Measurements from ENCODE around the gene NAALADL1.

The NAALADL1 gene

DNA sequence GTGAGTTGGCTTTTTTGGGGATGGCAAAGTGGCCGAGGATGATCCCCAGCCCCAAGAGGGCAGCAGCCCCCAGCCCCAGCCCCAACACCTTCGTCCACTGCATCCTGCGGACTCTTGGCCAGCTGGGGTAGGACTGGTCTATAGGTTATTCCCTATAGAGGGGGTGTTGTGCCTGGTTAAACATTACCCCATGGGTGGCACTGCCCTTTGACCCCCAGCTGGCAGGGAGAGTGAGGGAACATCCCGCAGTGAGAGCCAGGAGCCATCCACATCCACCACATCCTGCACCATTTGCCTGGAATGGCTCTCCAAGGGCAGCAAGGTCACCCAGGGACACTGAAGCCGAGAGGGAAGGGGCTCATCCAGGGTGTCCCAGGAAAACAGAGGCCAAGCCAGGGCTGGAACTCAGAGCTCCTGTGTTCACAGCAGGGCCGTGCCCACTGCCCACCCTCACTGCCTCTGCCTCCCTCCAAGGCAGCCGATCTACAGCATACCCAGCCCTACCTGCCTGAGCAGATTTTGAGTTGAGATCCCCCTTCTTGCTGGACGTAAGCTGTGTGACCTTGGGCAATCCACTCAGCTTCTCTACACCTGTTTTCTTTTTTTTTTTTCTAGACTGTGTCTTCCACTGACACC, at the start of gene NAALADL1:
NAALADL1 (minus strand) TSS at position 135 of the 636 bp plus-strand sequence; CDS start at position 103, 32 bp downstream.
- H3K27ac ChIP-seq (ENCODE audit: low read depth, low read length): no peak within 1 kb of the TSS
- no peaks in the 10 kb centered on the region for H3K36me3 ChIP-seq (ENCODE audit: control insufficient read depth, low read length)

DNA sequence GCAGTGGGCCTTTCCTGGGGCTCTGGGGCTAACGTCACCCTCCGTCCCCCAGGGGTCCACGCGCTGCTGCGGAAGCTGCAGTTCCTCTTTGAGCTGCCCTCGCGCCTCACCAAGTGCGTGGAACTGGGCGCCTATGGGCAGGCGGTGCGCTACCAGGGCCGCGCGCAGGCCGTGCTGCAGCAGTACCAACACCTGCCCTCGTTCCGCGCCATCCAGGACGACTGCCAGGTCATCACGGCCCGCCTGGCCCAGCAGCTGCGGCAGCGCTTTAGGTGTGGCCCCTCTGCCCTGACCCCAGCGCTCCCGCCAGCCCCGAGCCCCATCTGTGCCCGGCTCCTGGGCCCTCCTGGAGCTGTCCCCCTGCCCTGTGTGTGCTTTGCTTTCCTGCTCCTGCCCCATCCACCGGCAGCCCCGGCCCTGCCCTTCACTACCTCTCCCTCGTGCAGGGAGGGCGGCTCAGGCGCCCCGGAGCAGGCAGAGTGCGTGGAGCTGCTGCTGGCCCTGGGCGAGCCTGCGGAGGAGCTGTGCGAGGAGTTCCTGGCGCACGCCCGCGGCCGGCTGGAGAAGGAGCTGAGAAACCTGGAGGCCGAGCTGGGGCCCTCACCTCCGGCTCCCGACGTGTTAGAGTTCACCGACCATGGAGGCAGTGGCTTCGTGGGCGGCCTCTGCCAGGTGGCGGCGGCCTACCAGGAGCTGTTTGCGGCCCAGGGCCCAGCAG, 49.6 kb upstream of the NAALADL1 start:
- Histone ChIP-seq H4K20me1 (ENCODE audit: control insufficient read depth, insufficient read depth, low read depth, low read length) (no peaks in the 10 kb centered on the region), H3K9me2 (replicated peaks; ENCODE audit: control insufficient read depth, low read length) (no peaks in the 10 kb centered on the region), H3K36me3 (ENCODE audit: control insufficient read depth, low read length) (peaks cover 40% of the 10 kb centered on the region), H3K27ac (ENCODE audit: low read depth, low read length) (no peak overlapping the region), H3K27me3 (ENCODE audit: control insufficient read depth, low read length) (no peaks in the 10 kb centered on the region), H3K4me3 (ENCODE audit: low read length) (no peak overlapping the region), H3K4me1 (ENCODE audit: control insufficient read depth, low read length) (peaks cover 19% of the 10 kb centered on the region), H3K79me2 (ENCODE audit: control insufficient read depth, low read length) (peaks cover 26% of the 10 kb centered on the region), H3F3A (ENCODE audit: control insufficient read depth, insufficient read depth) (peaks cover 5% of the 10 kb centered on the region; the same call in 1 of the 2 replicates), H3K9me3 (ENCODE audit: control insufficient read depth, insufficient read depth, low read length) (no peaks in the 10 kb centered on the region), H3K4me2 (ENCODE audit: low read length) (no peak overlapping the region)
- TF ChIP-seq EZH2phosphoT487 (IDR thresholded peaks at IDR 0.05; ENCODE audit: borderline replicate concordance, low read length): no peak
- TF ChIP-seq, protein P1, sequence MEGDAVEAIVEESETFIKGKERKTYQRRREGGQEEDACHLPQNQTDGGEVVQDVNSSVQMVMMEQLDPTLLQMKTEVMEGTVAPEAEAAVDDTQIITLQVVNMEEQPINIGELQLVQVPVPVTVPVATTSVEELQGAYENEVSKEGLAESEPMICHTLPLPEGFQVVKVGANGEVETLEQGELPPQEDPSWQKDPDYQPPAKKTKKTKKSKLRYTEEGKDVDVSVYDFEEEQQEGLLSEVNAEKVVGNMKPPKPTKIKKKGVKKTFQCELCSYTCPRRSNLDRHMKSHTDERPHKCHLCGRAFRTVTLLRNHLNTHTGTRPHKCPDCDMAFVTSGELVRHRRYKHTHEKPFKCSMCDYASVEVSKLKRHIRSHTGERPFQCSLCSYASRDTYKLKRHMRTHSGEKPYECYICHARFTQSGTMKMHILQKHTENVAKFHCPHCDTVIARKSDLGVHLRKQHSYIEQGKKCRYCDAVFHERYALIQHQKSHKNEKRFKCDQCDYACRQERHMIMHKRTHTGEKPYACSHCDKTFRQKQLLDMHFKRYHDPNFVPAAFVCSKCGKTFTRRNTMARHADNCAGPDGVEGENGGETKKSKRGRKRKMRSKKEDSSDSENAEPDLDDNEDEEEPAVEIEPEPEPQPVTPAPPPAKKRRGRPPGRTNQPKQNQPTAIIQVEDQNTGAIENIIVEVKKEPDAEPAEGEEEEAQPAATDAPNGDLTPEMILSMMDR (IDR thresholded peaks at IDR 0.05; ENCODE audit: low read depth, low read length, poor library complexity, severe bottlenecking): no peak

More for the DNA sequence above, at the start of gene NAALADL1:
- no peaks in the 10 kb centered on the region for H3K79me2 ChIP-seq (ENCODE audit: control insufficient read depth, low read length)
- no peaks in the 10 kb centered on the region; the same call in 1 of the 2 replicates for H3K27me3 ChIP-seq (ENCODE audit: control insufficient read depth, low read length)
- peaks cover 32% of the 10 kb centered on the region for H3K4me1 ChIP-seq (ENCODE audit: control insufficient read depth, low read length)
- no peaks in the 10 kb centered on the region for H3K9me3 ChIP-seq (ENCODE audit: control insufficient read depth, insufficient read depth, low read length)
- H3F3A ChIP-seq (ENCODE audit: control insufficient read depth, insufficient read depth): no peaks in the 10 kb centered on the region
- no peaks in the 10 kb centered on the region for H4K20me1 ChIP-seq (ENCODE audit: control insufficient read depth, insufficient read depth, low read depth, low read length)
- no peak within 1 kb of the TSS for H3K4me3 ChIP-seq (ENCODE audit: low read length)
- TF ChIP-seq, protein P1 (IDR thresholded peaks at IDR 0.05; ENCODE audit: low read depth, low read length, poor library complexity, severe bottlenecking): no peak
- TF ChIP-seq EZH2phosphoT487 (IDR thresholded peaks at IDR 0.05; ENCODE audit: borderline replicate concordance, low read length): no peak
- no peak within 1 kb of the TSS for H3K4me2 ChIP-seq (ENCODE audit: low read length)
- no peaks in the 10 kb centered on the region for H3K9me2 ChIP-seq (replicated peaks; ENCODE audit: control insufficient read depth, low read length)

DNA sequence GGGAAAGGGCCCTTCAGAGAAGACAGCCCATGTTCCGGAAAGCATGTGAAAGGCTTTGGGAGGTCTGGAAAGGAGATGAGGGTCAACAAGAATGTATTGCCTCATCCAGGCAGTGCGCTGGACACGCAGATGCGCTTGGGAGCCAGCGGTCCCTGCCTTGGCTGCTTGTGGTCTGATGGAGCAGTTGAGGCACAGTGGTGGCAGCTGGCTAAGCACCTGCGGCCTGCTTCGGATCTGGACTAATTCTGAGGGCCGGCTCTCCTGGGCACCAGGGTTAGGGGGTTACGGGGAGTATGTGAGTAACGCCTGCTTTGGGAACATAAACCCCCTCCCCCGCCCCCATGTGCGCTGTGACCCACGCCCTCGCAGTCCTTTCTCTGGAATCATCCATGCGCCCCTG, 48.7 kb upstream of the NAALADL1 start:
- no peaks in the 10 kb centered on the region for H3K9me3 ChIP-seq (ENCODE audit: control insufficient read depth, insufficient read depth, low read length)
- no peak overlapping the region for H3K27ac ChIP-seq (ENCODE audit: low read depth, low read length)
- peaks cover 40% of the 10 kb centered on the region for H3K36me3 ChIP-seq (ENCODE audit: control insufficient read depth, low read length)
- no peak for TF ChIP-seq EZH2phosphoT487 (IDR thresholded peaks at IDR 0.05; ENCODE audit: borderline replicate concordance, low read length)
- TF ChIP-seq, protein P1 (IDR thresholded peaks at IDR 0.05; ENCODE audit: low read depth, low read length, poor library complexity, severe bottlenecking): no peak
- no peak overlapping the region for H3K4me2 ChIP-seq (ENCODE audit: low read length)
- H3K27me3 ChIP-seq (ENCODE audit: control insufficient read depth, low read length): no peaks in the 10 kb centered on the region
- no peaks in the 10 kb centered on the region for H3K9me2 ChIP-seq (replicated peaks; ENCODE audit: control insufficient read depth, low read length)
- H3K79me2 ChIP-seq (ENCODE audit: control insufficient read depth, low read length): peaks cover 23% of the 10 kb centered on the region
- no peaks in the 10 kb centered on the region for H4K20me1 ChIP-seq (ENCODE audit: control insufficient read depth, insufficient read depth, low read depth, low read length)
- peaks cover 16% of the 10 kb centered on the region for H3K4me1 ChIP-seq (ENCODE audit: control insufficient read depth, low read length)
- H3F3A ChIP-seq (ENCODE audit: control insufficient read depth, insufficient read depth): 0 out of 2 replicates have a peak, but pooled peaks cover 3% of the 10 kb centered on the region
- no peak overlapping the region for H3K4me3 ChIP-seq (ENCODE audit: low read length)
